ENCODE results near the gene PDIK1L.

PDIK1L gene

DNA sequence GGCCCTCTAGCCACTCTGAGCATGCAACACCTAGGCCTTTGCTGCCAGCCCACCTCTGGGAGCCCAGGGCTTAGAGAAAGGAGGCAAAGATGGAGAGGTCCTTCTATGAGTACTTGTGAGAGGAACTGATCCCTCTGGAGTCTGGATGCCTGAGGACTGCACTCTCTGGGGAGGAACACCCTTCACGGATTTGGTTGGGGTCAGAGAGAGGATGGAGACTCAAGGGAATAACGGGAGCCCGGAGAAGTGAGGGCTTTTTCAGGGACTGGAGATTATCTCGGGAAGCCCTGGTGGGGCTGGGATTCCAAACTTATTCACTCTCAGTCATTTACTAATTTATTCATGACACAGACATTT, 57.6 kb downstream of the PDIK1L start:
- no peak for FAIRE-seq
- no peak for DNase-seq (ENCODE audit: low spot score)

DNA sequence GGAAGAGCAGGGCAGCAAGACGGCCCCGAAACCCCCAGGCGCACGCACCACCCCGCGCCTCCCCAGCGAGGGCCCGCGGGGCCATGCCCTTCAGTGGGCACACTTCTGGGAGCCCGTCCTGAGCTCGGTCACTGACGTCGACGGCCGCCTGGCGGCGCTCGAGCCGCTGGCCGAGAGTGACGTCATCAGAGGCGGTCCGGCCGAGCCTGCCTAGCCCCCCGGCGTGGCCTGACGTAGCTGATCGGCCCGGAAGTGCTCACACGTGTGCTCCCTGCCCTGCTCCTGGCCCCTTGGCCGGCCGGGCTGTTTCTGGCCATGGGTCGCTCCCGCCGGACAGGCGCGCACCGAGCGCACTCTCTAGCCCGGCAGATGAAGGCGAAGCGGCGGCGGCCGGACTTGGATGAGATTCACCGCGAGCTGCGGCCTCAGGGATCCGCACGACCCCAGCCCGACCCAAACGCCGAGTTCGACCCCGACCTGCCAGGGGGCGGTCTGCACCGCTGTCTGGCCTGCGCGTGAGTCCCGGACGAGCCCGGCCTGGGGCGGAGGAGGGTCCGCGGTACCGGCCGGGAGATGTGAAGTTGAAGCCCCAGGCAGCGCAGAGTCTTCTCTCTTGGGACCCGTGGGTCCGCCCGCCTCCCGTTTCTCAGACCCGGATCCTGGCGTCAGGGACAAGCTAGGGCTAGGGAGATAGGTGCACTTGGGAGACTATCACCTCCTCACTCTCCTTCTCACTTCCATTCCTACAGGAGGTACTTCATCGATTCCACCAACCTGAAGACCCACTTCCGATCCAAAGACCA, 58.2 kb downstream of the PDIK1L start, which contains the start of gene ZNF593:
Gene ZNF593, plus strand, starts transcription at position 240 of the 803 bp plus-strand sequence. Its CDS starts 76 bp downstream, at position 316.
- FAIRE-seq (peak; percentile 87), DNase-seq (ENCODE audit: low spot score) (peak; percentile 99)

DNA sequence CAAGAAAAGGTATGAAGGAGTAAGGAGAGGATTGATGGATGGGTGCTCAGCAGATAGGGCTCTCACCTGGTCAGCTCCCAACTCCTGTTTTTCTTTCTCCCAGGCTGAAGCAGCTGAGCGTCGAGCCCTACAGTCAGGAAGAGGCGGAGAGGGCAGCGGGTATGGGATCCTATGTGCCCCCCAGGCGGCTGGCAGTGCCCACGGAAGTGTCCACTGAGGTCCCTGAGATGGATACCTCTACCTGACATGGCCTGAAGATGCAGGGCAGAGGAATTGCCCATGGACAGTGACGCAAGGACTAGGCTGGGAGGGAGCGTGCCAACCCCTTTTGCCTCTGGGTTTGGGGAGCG, 58.8 kb downstream of the PDIK1L start:
- no peak for DNase-seq (ENCODE audit: low spot score)
- FAIRE-seq: no peak

DNA sequence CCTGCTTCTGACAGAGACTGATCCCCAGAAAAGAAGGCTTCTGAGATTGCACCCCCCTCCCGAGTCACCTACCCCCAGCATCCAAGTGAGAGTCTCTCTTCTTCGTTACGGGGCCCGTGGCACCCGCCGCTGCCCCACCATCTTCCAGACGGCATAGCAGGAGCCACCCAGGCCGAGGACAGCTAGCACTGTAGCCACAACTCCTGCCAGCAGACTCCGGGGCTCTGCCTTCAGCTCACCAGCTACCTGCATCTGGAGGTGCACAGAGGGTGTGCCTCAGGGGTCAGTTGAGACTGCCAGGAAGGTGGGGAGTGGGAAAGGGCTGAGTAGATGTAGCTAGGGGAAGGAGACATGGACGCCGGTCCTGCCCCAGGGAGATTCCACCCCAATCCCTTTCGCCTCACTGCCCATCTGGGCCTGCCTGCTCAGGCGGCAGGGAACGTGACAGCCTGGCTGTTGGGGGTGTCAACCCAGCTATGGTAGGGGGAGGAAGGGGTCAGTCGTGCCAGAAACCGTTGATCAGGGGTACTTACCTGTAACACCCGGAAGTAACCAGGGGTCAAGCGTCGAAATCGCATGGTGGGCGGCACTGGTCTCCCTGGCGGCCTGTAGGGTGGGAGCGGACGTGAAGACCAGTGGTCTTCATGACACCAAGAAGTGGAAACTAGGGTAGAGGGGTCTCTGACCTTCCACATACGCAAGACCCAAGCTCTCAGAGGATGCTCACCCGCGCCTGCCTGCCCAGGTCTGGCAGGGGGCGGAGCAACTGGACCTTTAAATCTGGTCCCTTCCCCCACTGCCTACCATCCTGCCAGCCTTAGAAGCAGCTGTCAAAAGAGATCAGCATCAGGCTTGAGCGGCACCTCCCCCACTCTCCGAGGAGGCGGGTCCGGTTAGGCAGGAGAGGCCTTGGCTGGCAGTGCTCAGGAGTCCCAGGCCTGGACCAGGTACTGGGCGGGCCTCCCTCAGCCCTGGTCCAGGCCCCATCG, 59.8 kb downstream of the PDIK1L start, which contains the start of gene ZNF593OS:
Gene ZNF593OS, minus strand, starts transcription at position 749 of the 989 bp plus-strand sequence. Its CDS starts 171 bp downstream, at position 578.
- no peak for FAIRE-seq
- DNase-seq (ENCODE audit: low spot score): no peak
